A673 (cell line): ENCODE data around the gene STAG1.

Source experiments
- EZH2 ChIP-seq: fragments of 200-600 bp; sonication (generic); IDR thresholded peaks from 2 replicates; pipeline ENCODE4 v1.6.1; 2017; ENCODE audit warnings: borderline replicate concordance, low read depth, mild to moderate bottlenecking, mixed read lengths, antibody characterized with exemption, low read length; ENCODE audit not compliant: poor library complexity, severe bottlenecking
- TF ChIP-seq, protein P1 (sequence below): fragments of 300-800, 200-600 bp; sonication (generic); conservative IDR thresholded peaks from 2 replicates; pipeline ENCODE4 v1.5.1; 2017; ENCODE audit warnings: low read depth, mild to moderate bottlenecking, antibody characterized with exemption, low read length, moderate library complexity, mixed read lengths

DNA sequence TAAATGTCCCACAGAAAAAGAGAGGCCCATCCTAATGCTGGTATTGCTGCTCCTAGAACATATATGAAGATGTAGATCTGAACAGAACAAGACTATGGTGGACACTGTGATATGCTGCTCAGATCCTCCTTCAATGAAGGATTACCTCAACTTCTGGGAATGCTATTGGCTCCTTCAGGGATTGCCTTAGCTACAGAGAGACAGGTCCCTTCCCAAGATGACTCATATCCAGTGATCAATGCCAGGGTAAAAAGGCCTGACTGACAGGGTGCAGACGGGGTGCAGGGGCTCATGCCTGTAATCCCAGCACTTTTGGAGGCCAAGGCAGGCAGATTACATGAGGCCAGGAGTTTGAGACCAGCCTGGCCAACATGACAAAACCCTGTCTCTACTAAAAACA lies 20.5 kb upstream of the STAG1 start:
- TF ChIP-seq, protein P1, sequence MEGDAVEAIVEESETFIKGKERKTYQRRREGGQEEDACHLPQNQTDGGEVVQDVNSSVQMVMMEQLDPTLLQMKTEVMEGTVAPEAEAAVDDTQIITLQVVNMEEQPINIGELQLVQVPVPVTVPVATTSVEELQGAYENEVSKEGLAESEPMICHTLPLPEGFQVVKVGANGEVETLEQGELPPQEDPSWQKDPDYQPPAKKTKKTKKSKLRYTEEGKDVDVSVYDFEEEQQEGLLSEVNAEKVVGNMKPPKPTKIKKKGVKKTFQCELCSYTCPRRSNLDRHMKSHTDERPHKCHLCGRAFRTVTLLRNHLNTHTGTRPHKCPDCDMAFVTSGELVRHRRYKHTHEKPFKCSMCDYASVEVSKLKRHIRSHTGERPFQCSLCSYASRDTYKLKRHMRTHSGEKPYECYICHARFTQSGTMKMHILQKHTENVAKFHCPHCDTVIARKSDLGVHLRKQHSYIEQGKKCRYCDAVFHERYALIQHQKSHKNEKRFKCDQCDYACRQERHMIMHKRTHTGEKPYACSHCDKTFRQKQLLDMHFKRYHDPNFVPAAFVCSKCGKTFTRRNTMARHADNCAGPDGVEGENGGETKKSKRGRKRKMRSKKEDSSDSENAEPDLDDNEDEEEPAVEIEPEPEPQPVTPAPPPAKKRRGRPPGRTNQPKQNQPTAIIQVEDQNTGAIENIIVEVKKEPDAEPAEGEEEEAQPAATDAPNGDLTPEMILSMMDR: no peak
- no peak for TF ChIP-seq EZH2
